HEK293 (cell line): ENCODE measurements around the gene PCSK6.

Experiments
- CTCF ChIA-PET: fragments of 350-600 bp; formaldehyde crosslinking; extraction: SDS; loops from one replicate; lab custom pipeline; 2021; ENCODE audit warnings: antibody characterized with exemption; lab: Yijun Ruan, JAX
- POLR2A ChIA-PET: fragments of 300-600 bp; formaldehyde crosslinking; extraction: SDS; loops from one replicate; lab custom pipeline; 2020; ENCODE audit warnings: antibody characterized with exemption, inconsistent platforms; lab: Yijun Ruan, JAX
- H3K27ac ChIP-seq: fragments of 200-500 bp; sonication (Bioruptor generic); 2 replicates; pipeline ENCODE4 v1.5.1; 2014; ENCODE audit warnings: low read depth, low read length, control low read depth, inconsistent platforms; ENCODE audit errors: extremely low read depth
- H3K36me3 ChIP-seq, 2 experiments: fragments of 200-500 bp in 1 of 2; sonication (Bioruptor generic) in 1 of 2; 1 replicate in 1 of 2; 2 replicates in 1 of 2; pipeline ENCODE4 v1.5.1; 2014 to 2017; ENCODE audit warnings: inconsistent platforms in 2 of 2, low read length in 2 of 2; ENCODE audit not compliant: control insufficient read depth in 2 of 2, insufficient read depth in 1 of 2
- H3K4me1 ChIP-seq: fragments of 200-500 bp; sonication (Bioruptor generic); 2 replicates; pipeline ENCODE4 v1.5.1; 2014; ENCODE audit warnings: mild to moderate bottlenecking, low read length, inconsistent platforms; ENCODE audit not compliant: control insufficient read depth, insufficient read depth
- H3K4me3 ChIP-seq: 2 replicates; pipeline ENCODE4 v1.5.1; 2011; ENCODE audit warnings: low read depth, mild to moderate bottlenecking, control low read depth, low read length, moderate library complexity
- H3K9me3 ChIP-seq: fragments of 200-500 bp; sonication (Bioruptor generic); 2 replicates; pipeline ENCODE4 v1.5.1; 2014; ENCODE audit warnings: low read depth, low read length, inconsistent platforms; ENCODE audit not compliant: control insufficient read depth, insufficient read depth
- GLI4 ChIP-seq: fragments of 450-650 bp; formaldehyde crosslinking; IDR thresholded peaks from 2 replicates; pipeline ENCODE4 v1.5.1; 2016; ENCODE audit warnings: missing biosample characterization, missing genetic modification characterization
- REST ChIP-seq: fragments of 450-650 bp; formaldehyde crosslinking; IDR thresholded peaks from 2 replicates; pipeline ENCODE4 v1.5.1; 2016; ENCODE audit warnings: missing biosample characterization, missing genetic modification characterization
- SCRT1 ChIP-seq: fragments of 450-650 bp; formaldehyde crosslinking; IDR thresholded peaks from 2 replicates; pipeline ENCODE4 v1.5.1; 2016; ENCODE audit warnings: missing biosample characterization, missing genetic modification characterization, borderline replicate concordance
- ZBTB44 ChIP-seq: fragments of 450-650 bp; IDR thresholded peaks from 2 replicates; pipeline ENCODE4 v1.5.1; 2018; ENCODE audit warnings: missing biosample characterization, mild to moderate bottlenecking, missing genetic modification characterization
- ZNF140 ChIP-seq: fragments of 450-650 bp; formaldehyde crosslinking; IDR thresholded peaks from 2 replicates; pipeline ENCODE4 v1.5.1; 2016; ENCODE audit warnings: missing biosample characterization, missing genetic modification characterization
- ZNF148 ChIP-seq: fragments of 450-650 bp; formaldehyde crosslinking; IDR thresholded peaks from 2 replicates; pipeline ENCODE4 v1.5.0; 2017; ENCODE audit warnings: missing biosample characterization, missing genetic modification characterization, borderline replicate concordance
- ZNF221 ChIP-seq: fragments of 450-650 bp; formaldehyde crosslinking; IDR thresholded peaks from 2 replicates; pipeline ENCODE4 v1.5.1; 2017; ENCODE audit warnings: missing biosample characterization, missing genetic modification characterization, borderline replicate concordance
- ZNF280D ChIP-seq: fragments of 450-650 bp; formaldehyde crosslinking; IDR thresholded peaks from 2 replicates; pipeline ENCODE4 v1.5.1; 2016; ENCODE audit warnings: missing biosample characterization, missing genetic modification characterization
- ZNF366 ChIP-seq: fragments of 450-650 bp; formaldehyde crosslinking; conservative IDR thresholded peaks from 2 replicates; pipeline ENCODE4 v1.5.1; 2016; ENCODE audit warnings: missing biosample characterization, missing genetic modification characterization
- ZNF394 ChIP-seq: fragments of 450-650 bp; formaldehyde crosslinking; IDR thresholded peaks from 2 replicates; pipeline ENCODE4 v1.5.1; 2016; ENCODE audit warnings: missing biosample characterization, missing genetic modification characterization, mild to moderate bottlenecking, moderate library complexity, borderline replicate concordance
- ZNF404 ChIP-seq: fragments of 450-650 bp; formaldehyde crosslinking; IDR thresholded peaks from 2 replicates; pipeline ENCODE4 v1.5.1; 2017; ENCODE audit warnings: missing biosample characterization, missing genetic modification characterization
- ZNF423 ChIP-seq: fragments of 450-650 bp; formaldehyde crosslinking; IDR thresholded peaks from 2 replicates; pipeline ENCODE4 v1.5.1; 2016; ENCODE audit warnings: missing biosample characterization, missing genetic modification characterization
- ZNF473 ChIP-seq: fragments of 450-650 bp; formaldehyde crosslinking; IDR thresholded peaks from 2 replicates; pipeline ENCODE4 v1.5.1; 2017; ENCODE audit warnings: missing biosample characterization, missing genetic modification characterization

Gene PCSK6

GRCh38 chr15:101326026-101326315 is 163.5 kb downstream of the PCSK6 start:
- no peaks in the 10 kb centered on the region for H3K4me1 ChIP-seq
- ChIA-PET CTCF (no interaction called here), POLR2A (no interaction called here)
- no peak overlapping the region for H3K4me3 ChIP-seq
- H3K9me3 ChIP-seq: no peaks in the 10 kb centered on the region
- no peak for TF ChIP-seq ZNF221 (tag by site-specific recombination)
- no peak for TF ChIP-seq GLI4 (tag by site-specific recombination)
- no peak for TF ChIP-seq ZNF148 (tag by site-specific recombination)
- TF ChIP-seq SCRT1 (tag by site-specific recombination): no peak
- no peak for TF ChIP-seq ZBTB44 (tag by site-specific recombination)
- TF ChIP-seq ZNF280D (tag by site-specific recombination): no peak
- no peak for TF ChIP-seq ZNF366 (tag by site-specific recombination)
- no peak for TF ChIP-seq ZNF473
- no peak for TF ChIP-seq ZNF404 (tag by site-specific recombination)
- TF ChIP-seq ZNF394 (tag by site-specific recombination): no peak
- H3K27ac ChIP-seq: no peak overlapping the region
- peaks cover 0 to 79% of the 10 kb centered on the region in 2 experiments; a peak in 1 of 3 replicates for H3K36me3 ChIP-seq

- Histone ChIP-seq H3K4me1 (no peaks in the 10 kb centered on the region), H3K4me3 (no peak overlapping the region), H3K9me3 (no peaks in the 10 kb centered on the region), H3K27ac (no peak overlapping the region), H3K36me3 (peaks cover 0 to 81% of the 10 kb centered on the region in 2 experiments; a peak in 1 of 3 replicates)
- ChIA-PET POLR2A (no interaction called here), CTCF (no interaction called here)
- TF ChIP-seq ZNF423 (tag by site-specific recombination): no peak
- TF ChIP-seq REST (tag by site-specific recombination): no peak
- TF ChIP-seq ZNF140: no peak
Measured at GRCh38 chr15:101325263-101326025, 164.1 kb downstream of the PCSK6 start.
